HG02970 (cell line): Measurements from ENCODE around the gene WDR73.
A peak's percentile ranks its signal among the peaks of the same experiment; 100 is the strongest.
"Not testable (repeated sequence)": the region's sequence is repeated elsewhere in the genome, so short reads cannot be mapped to it uniquely, and the experiment has no call there.

ENCODE experiments used
- ATAC-seq: cut with Tn5 transposase; IDR thresholded peaks from one replicate; pipeline ENCODE4 v1.9.1; 2021; ENCODE audit warnings: mild to moderate bottlenecking, moderate library complexity, moderate number of reproducible peaks; ENCODE audit not compliant: unreplicated experiment, low FRiP score

Gene WDR73

DNA sequence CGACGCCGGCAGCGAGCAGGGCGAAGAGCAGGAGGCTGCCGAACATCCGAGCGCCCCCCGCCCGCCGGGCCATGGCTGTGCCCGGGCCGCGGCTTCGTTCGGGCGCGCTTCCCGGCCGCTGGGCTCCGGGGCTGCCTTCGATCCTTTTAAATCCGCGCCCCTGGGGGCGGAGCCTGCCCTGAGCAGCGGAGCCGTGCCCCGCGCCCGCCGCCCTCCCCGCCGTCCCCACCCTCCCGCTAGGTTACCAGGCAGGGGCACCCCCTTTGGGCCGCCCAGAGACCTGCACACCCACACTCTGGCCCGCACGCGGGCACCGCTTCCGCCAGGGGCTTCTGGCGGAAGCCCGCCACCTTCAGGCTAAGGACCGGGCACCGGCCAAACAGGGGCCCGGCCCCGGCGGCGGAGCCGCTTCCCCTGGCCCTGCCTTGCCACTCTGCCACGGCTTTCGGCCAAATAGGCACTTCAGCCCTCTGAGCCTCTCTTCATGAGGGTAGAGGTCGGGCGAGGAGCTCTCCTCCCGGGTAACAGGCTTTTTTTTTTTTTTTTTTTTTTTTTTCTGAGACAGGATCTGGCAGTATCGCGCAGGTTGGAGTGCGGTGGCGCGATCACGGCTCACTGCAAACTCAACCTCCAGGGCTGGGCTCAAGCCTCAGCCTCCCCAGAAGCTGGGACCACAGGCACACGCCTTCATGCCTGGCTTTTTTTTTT is 4.2 kb upstream of the WDR73 start, which contains the start of gene NMB:
NMB (minus strand) TSS at position 120 of the 708 bp plus-strand sequence; CDS start at position 73, 47 bp downstream.
- ATAC-seq: peak; percentile 46

DNA sequence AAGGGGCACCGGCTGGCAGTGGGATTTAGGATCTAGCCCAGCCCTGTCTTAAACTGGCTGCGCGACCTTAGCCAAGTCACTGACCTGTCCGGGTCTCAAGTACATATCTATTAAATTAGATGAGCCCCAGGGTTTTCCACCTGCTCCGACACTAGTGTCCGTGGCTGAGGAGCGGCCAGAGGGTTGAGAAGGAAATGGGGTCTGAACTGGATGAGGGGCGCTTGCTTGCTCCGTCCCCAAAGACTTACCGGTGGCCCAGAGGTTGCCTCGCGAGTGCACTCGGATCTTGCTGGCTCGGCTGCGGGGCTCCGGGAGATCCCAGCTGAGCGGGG is 3.6 kb upstream of the WDR73 start:
- no peak for ATAC-seq

DNA sequence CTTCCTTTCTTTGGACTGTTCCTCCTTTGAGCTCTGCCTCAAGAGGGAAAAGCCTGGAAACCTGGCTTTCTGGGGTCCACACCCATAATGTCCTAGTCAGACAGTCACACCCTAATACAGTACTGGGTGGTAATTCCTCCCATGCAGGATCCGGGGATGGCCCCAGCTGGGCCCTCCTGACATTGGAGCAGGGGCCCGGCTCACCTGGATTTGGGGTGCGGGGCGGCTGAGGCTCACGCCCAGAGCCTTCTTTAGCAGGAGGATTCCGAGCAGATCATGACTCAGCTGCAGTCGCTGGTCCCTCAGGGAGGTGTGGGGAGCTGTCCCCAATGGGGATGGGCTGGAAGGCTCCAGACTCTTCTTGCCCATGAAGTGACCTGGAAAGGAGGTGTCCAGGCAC is 2.9 kb upstream of the WDR73 start:
- no peak for ATAC-seq

DNA sequence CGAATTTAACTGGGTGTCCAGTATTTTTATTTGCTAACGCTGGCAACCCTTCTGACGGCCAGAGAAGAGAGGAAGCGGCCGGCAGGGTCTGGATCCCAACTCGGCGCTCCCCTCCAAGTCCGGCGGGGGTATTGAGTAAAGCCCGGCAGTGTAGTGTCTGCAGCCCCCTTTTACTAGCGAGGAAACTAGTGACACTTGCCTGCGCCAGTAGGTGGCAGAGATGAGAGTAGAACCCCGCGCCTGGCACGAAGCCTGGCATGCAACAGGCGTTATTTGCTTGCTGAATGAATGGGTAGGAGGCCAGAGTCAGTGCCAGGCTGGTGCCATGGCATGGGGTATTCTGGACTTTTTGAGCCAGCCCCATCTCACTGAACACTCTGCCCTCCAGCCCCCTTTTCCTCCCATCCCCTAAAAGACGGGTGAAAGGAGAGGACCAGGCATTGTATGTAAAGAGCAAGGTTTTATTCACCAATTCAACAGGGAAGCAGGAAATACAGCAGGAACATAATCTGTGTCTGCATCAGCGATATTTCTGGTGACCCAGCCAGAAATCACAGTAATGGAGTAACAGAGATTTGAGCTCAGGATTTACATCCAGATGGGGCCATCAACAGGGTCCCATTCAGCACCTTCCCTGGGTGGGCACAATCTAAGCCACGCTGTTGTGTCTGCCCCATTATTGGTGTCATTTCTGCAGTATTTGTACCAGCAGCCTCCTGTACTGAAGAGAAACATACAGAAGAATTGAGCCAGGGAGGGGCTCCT is 788 bp upstream of the WDR73 start:
- ATAC-seq: no peak

DNA sequence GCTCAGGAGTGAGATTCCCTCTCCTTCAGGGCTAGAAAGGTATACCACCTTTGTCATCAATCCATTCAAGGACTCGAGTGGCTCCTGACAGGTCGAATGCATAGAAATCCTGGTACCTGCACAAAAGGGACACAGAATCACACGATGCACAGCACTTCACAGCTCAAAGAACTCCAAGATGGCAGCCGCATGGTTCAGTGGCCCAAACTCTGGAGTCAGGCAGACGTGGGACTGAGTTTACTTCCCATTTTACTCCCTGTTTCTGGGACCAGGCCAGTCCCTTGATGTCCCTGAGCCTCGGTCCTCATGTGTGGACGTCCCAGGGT is 536 bp downstream of the WDR73 start:
- no peak for ATAC-seq

DNA sequence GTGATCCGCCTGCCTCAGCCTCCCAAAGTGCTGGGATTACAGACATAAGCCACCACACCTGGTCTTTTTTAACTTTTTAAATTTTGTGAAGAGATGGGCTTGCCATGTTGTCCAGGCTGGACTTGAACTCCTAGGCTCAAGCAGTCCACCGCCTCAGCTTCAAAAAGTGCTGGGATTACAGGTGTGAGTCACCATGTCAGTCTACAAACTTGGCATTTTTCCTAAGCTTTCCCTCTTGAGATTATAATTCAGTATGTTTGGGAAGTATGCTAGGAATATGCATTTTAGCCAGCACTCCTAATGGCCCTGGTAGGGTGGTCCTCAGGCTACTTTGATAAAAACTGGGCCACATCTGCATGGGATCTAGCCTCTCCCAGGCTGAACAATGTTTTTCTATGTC is 4.4 kb downstream of the WDR73 start:
- no peak for ATAC-seq

DNA sequence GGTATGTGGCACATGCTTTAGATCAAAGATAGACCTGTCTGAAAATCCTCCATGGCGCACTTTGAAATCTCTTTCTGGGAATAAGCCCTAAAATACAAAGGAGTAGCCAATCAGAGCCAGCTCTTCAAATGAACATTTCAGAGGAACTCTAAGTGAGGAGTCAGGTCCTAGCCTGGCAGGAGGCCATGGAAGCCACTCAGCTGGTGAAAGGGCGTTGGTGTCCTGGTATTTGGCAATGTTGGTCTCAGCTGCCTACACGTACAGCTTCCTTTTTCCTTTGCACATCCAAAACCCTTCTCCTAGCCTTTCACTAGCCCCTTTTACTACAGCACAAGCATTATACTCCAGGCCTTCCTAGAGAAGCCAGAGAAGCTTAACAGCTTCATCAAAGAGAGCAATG is 5.5 kb downstream of the WDR73 start:
- ATAC-seq: no peak

DNA sequence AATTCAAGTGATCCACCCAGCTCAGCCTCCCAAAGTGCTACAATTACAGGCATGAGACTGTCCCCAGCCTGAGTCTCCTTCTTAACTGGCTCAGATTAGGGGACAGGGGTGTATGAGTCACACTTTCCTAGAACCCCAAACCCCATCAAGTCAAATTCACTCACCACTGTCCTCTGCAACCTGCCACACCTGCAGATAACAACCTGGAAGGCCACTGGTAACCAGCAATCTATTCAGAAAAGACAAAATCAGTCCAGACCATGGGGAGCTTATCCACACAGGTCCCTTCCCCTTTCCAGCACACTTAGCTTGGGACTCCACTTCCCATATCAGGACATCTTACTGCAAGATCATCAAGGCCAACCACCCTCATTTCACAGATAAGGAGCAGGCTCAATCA is 6.4 kb downstream of the WDR73 start:
- no peak for ATAC-seq

DNA sequence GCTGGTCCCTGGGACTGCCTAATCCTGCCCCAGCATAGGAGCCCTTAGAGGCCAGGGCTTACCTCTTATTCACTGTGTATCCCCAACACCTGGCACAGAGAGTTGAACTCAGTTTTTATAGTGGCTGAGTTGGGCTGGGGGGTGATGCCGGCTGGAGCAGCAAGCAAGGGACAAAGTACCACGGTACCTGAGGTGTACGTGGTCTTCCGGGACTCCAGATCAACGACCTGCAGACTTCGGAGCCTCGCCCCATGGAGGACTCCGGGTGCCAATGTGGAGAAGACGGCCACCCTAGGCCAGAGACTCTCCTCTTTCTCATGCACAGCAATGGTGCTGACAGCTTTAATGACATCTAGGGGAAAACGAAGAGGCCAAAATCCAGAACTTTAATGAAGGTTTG is 8.1 kb downstream of the WDR73 start:
- no peak for ATAC-seq

DNA sequence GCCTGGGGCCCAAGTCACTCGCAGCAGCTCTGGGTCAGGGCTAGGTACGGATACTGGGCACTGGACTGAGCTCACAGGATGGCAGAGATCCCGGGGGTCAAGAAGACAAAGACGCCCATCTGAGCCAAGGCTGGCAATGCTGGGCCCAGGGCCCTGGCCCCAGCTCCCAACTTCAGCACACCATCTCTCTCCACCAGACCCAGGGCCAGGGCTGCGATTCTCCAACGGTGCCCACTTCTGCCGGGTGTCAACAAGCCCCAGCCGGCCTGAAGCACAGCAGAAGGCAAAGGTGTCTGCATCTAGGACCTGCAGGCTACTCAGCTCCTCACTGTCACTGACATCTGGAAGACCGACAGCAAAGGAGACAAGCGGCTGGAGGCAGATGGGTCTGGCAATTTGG is 8.6 kb downstream of the WDR73 start:
- ATAC-seq: no peak

DNA sequence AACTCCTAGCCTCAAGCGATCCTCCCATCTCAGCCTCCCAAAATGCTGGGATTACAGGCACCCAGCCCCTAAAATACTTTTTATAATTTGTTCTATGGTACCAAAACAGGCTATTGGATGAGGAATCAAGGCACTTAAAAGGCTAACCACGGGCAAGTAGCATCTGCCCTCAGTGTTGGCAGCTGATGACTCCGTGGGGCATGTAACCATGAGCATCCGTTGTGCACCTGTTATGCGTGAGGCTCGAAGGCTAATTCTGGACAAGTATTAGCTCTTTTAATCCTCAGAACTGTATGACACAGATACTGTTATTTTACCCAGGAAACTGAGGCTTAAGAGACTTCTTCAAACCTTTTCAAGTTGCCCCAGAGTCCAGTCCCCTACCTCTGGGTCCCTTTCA is 10.2 kb downstream of the WDR73 start:
- ATAC-seq: no peak

DNA sequence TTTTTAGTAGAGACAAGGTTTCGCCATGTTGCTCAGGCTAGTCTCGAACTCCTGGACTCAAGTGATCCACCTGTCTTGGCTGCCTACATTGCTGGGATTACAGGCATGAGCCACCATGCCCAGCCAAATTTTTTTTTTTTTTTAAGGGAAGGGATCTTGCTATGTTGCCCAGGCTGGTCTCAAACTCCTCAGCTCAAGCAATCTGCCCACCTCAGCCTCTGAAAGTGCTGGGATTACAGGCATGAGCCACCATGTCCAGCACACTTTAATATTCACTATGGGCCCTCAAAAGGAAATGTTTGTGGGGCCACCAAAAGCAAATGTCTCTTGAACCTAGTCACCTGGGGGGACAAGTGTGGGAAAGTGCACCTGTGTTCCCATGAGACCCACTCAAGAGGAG is 11.4 kb downstream of the WDR73 start:
- ATAC-seq: not testable (repeated sequence)

DNA sequence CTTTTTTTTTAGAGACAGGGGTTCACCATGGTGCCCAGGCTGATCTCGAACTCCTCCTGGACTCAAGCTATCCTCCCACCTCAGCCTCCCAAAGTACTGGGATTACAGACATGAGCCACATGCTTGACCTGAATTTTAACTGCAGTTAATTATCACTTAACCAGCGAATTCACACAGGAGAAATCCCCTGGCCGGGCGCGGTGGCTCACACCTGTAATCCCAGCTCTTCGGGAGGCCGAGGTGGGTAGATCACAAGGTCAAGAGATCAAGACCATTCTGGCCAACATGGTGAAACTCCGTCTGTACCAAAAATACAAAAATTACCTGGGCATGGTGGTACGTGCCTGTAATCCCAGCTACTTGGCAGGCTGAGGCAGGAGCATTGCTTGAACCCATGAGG is 12.2 kb downstream of the WDR73 start:
- ATAC-seq: not testable (repeated sequence)

DNA sequence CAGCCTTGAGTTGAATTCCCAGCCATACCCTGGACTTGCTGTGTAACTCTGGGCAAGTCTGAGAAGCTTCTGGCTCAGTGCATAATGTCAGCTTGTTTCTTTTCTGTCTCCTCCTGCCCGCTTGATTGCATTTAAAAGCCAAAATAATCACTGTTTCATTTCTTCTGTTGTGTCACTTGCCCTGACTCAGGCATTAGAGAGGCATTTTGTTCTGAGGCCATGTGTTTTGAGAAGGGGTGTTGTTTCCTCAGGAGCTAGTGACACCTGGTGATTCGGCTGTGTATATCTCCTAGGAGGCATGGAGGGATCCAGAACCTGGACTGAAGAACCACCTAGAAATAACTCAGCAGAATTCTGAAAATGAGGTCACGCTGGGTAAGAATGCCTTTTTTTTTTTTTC is 16.0 kb downstream of the WDR73 start:
- ATAC-seq: no peak

DNA sequence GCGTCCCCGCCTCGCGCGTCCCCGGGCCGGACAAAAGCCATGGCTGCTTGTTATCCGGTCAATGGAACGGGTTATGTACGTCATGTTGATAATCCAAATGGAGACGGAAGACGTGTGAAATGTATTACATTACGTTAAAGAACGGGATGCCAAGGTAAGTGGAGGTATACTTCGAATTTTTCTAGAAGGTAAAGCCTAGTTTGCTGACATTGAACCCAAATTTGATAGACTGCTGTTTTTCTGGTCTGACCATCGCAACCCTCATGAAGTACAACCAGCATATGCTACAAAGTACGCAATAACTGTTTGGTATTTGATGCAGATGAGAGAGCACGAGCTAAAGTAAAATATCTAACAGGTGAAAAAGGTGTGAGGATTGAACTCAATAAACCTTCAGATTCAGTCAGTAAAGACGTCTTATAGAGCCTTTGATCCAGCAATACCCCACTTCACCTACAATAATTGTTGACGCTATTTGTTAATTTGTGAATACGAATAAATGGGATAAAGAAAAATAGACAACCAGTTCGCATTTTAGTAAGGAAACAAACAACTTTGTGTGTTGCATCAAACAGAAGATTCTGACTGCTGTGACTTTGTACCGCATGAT is 19.8 kb downstream of the WDR73 start:
- ATAC-seq: no peak

DNA sequence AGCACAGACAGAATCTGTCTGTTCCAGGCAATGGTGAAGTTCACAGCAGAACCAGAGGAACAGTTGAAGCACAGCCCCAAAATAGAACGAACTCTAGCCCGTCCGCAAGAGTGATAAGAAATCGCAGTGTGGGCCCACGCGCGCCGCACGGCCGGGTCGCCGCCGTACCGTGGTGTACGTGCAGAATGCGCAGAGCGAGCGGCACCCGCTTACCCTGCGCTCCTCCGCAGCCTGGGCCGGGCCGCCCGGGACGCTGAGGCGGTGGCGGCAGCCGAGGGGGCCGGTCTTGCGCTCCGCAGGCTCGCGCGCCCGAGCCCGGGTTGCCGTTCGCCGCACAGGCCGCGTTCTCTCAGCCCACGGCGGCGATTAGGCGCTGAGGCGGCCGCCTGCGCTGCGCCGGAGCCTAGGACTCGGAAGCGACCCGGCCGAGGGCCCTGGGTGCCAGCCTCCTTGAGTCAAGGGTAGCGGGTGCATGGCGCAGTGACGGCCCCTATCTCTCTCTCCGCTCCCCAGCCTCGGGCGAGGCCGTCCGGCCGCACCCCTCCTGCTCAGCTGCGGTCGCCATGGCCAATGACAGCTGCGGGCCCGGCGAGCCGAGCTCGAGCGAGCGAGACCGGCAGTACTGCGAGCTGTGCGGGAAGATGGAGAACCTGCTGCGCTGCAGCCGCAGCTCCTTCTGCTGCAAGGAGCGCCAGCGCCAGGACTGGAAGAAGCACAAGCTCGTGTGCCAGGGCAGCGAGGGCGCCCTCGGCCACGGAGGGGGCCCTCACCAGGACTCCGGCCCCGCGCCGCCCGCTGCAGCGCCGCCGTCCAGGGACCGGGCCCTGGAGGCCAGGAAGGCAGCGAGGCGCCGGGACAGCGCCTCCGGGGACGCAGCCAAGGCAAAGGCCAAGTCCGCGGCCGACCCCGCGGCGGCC is 20.5 kb downstream of the WDR73 start:
- ATAC-seq: no peak

DNA sequence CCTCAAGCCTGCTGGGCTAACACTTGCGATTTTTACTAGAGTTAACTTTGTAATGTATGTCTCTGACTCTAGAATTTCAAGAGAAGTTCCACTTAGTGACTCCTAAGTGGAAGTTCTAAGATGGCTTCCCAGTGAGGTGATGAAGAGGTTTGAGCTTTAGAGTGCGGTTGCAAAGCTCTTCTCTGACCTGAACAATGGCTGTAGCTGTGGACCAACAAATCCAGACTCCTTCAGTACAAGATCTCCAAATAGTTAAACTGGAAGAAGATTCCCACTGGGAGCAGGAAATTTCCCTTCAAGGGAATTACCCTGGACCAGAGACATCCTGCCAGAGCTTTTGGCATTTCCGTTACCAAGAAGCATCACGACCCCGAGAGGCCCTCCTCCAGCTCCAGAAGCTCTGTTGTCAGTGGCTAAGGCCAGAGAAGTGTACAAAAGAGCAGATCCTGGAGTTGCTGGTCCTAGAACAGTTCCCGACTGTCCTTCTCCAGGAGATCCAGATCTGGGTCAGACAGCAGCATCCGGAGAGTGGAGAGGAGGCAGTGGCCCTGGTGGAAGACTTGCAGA is 22.3 kb downstream of the WDR73 start:
- no peak for ATAC-seq

DNA sequence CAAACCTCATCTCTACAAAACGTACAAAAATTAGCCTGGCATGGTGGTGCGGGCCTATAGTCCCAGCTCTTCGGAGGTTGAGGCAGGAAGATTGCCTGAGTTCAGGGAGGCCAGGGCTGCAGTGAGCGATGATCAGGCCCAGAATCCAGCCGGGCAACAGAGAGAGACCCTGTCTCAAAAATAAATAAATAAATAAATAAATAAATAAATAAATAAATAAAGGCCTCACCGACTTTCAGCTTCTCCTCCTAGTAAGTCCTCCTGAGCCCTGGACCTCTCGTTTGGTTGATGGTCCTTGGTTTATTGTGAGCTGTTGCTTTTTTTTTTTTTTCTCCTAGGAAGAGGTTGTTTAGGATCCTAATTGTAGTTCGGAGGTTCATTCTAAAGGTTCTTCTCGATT is 25.1 kb downstream of the WDR73 start:
- no peak for ATAC-seq

DNA sequence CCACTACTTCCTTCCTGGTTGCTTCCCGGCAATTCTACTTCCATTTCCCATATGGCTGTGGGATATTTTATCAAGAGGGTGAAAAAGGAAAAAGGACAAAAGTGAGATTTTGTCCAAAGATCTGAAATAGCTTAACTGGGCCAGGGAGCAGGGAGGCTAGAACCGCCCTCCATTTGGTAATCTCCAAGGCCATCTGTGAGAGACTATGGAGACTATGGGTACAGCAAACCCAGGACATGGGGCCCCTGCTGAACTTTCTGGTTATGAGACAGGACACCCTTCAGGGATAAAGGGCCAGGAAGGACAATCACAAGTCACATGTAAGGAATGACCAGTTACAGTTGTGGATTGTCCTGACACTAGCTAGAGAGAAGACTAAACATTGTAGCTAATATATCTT is 29.0 kb downstream of the WDR73 start:
- no peak for ATAC-seq

DNA sequence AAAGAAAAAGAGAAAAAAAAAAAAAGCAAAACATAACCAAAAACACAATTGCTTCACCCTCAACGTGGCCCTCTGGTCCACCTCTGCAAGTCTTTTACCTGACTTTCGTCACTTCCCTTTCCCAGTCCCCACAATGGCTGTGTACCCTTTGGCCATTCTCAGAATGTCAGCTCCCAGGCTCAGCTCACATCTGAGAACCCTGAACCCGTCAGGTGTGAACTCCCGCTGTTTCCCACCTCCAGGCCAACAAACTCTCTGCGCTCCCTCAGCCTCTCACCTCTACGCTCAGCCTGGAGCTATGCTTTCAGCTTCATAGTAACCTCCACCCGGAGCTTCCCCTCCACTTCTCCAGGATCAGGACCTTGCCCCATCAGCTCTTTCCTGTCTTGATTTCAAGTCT is 29.7 kb downstream of the WDR73 start:
- no peak for ATAC-seq
